ENCODE data around the gene CR1L. TPM values are rescaled to one million over a fixed set of nuclear protein-coding genes. Genes with fewer than 3 reads are reported as not detected.

CR1L gene
- total RNA-seq, 3 donors from 2014 or later, result not detected

DNA sequence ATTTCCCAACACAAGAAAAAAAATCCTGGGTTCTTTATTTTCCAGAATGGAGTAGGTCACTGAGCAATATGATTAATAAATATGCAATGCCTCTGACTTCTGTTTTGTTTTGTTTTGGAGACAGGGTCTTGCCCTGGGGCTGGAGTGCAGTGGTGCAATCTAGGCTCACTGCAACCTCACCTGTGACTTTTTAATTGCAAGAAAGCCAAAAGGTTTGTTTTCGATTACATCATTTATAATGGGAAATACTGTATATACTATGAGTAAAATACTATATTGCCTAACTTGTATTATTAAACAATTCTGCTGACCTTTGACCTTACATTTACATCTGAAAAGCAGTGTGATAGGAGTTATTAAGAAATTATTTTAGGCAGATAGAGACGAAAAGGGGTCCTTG is 95.3 kb downstream of the CR1L start:
- Histone ChIP-seq H3K4me1 (ENCODE audit: low read depth) (peaks cover 3% of the 10 kb centered on the region), H3K9me3 (no peaks in the 10 kb centered on the region), H3K36me3 (ENCODE audit: low read depth) (no peaks in the 10 kb centered on the region), H3K4me3 (no peak overlapping the region)
- intact Hi-C loops (cut with DNase I, micrococcal nuclease), result no loop called here
- no peak for DNase-seq
- ATAC-seq, result no peak
- TF ChIP-seq, protein P1, sequence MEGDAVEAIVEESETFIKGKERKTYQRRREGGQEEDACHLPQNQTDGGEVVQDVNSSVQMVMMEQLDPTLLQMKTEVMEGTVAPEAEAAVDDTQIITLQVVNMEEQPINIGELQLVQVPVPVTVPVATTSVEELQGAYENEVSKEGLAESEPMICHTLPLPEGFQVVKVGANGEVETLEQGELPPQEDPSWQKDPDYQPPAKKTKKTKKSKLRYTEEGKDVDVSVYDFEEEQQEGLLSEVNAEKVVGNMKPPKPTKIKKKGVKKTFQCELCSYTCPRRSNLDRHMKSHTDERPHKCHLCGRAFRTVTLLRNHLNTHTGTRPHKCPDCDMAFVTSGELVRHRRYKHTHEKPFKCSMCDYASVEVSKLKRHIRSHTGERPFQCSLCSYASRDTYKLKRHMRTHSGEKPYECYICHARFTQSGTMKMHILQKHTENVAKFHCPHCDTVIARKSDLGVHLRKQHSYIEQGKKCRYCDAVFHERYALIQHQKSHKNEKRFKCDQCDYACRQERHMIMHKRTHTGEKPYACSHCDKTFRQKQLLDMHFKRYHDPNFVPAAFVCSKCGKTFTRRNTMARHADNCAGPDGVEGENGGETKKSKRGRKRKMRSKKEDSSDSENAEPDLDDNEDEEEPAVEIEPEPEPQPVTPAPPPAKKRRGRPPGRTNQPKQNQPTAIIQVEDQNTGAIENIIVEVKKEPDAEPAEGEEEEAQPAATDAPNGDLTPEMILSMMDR (IDR thresholded peaks at IDR 0.05), result no peak

DNA sequence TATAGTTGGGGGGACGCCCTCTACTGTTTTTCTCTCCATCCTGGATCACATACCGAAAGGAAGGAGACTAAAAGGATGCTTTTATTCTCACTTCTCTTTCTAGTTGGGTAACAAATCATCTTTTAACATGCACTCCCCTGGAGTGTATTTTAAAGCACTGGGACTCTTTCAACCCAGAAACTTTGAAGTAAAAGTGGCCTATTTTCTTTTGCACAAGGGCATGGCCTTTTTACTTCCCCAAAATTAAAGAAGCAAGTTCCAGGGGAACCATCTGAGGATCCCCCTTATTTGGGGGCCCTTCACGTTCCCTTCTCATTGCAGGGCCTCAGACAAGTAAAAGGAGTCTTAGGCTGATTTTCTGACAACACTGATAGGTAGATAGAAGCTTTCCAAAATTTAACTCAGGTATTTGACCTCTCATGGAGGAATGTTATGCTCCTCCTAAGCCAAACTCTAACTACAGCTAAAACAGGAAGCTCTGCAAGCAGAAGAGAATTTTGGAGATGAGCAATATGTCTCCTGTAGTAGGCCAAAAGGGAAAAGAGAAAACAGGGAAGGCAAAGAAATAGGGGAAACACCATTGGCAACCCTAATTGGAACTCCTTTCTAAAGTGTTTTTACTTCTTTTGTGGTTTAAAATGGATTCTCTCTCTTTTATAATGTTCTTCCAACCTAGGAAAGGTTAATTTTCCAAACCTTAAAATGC is 98.1 kb downstream of the CR1L start:
- no peak for ATAC-seq
- TF ChIP-seq, protein P1 (IDR thresholded peaks at IDR 0.05), result no peak
- H3K4me3 ChIP-seq, result no peak overlapping the region
- no peak for DNase-seq
- no peaks in the 10 kb centered on the region for H3K36me3 ChIP-seq (ENCODE audit: low read depth)
- no peaks in the 10 kb centered on the region for H3K9me3 ChIP-seq
- intact Hi-C loops (cut with DNase I, micrococcal nuclease), result no loop called here
- H3K4me1 ChIP-seq (ENCODE audit: low read depth), result peaks cover 3% of the 10 kb centered on the region

DNA sequence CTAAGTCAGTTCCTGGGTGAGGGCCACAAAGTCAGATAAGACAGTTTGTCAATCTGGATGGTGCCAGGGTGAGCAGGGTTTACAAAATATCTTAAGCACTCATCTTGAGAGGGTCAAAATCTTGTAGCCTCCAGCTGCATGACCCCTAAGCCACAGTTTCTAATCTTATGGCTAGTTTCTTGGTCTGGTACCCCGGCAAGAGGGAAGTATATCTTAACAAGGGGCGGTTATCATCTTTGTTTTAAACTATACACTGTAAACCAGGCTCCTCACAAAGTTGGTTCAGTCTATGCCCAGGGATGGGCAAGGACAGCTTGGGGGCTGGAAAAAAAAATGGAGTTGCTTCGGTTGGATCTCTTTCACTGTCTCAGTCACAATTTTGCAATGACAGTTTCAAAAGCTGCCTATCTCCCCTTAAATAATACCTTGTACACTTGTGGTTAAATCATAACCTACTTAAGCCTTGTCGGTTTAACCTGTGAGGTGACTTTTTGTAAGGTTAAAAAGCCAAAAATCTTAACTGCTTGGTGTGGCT is 99.1 kb downstream of the CR1L start:
- DNase-seq, result no peak
- no peak overlapping the region for H3K4me3 ChIP-seq
- H3K9me3 ChIP-seq, result no peaks in the 10 kb centered on the region
- no peak for ATAC-seq
- peaks cover 1% of the 10 kb centered on the region for H3K4me1 ChIP-seq (ENCODE audit: low read depth)
- intact Hi-C loops (cut with DNase I, micrococcal nuclease), result no loop called here
- TF ChIP-seq, protein P1 (IDR thresholded peaks at IDR 0.05), result no peak
- no peaks in the 10 kb centered on the region for H3K36me3 ChIP-seq (ENCODE audit: low read depth)

DNA sequence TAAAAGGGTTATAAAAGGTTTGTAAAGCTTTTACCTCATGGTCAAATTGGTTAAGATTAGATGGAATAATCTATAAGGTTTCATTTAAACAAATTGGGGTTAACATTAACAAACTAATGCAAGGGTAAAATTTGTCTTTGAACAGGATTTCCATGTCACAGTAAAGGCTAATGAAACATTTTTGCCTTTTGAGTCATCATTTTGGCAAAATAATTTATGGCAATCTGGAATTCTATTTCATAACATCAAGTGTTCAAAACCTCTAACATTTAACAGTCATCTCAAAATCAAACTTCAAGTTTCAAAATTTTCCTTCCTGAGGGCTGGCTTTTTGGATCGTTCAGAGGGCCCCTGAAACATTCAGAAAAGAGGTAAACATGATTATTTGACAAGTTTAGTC is 100.4 kb downstream of the CR1L start:
- TF ChIP-seq, protein P1 (IDR thresholded peaks at IDR 0.05), result no peak
- Histone ChIP-seq H3K4me3 (no peak overlapping the region), H3K4me1 (ENCODE audit: low read depth) (peaks cover 8% of the 10 kb centered on the region), H3K9me3 (no peaks in the 10 kb centered on the region), H3K36me3 (ENCODE audit: low read depth) (no peaks in the 10 kb centered on the region)
- DNase-seq, result no peak
- ATAC-seq, result no peak
- intact Hi-C loops (cut with DNase I, micrococcal nuclease), result no loop called here

DNA sequence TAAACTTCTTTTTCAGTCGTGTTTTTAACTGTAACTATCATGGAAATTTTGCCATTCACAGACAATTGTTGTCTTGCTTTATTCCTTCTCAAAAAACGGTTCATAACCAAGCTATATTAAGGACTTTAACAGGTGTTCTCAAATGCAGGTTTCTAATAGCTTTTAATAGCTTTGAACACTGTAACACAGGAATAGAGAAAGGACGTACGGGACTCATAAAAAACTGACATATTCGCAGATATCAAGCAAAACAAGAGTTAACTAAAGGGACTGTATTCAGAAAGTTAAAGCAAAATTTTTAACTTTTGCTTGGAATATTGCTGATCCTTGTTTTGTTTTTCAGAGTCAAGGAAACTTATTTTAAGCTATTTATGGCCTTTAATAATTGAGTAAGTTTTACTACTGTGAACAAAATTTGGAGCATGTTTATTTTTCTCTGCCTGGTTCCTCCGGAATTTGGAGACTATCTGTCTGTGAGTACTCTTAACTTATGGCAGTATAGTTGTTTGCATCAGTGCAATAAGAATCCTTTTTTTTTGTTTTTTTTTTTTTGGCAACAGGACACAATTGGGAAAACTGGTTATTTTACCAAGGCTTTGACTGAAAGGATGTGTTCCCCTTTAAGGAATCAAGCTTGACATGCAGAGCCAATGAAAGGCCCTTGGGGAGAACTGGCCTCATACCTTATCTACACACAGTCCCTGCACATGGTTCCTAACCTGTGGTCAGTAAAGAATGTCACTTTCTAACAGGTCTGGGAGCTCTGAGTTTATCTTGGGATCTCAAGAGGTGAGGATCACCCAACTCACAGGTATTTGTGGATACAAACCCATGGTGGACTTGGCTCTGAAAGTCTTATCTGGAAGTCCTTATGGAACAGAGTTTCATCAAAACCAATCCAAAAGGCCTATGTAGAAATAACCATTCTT is 101.2 kb downstream of the CR1L start:
- no peak for ATAC-seq
- no peak overlapping the region for H3K4me3 ChIP-seq
- peaks cover 13% of the 10 kb centered on the region for H3K4me1 ChIP-seq (ENCODE audit: low read depth)
- H3K36me3 ChIP-seq (ENCODE audit: low read depth), result no peaks in the 10 kb centered on the region
- H3K9me3 ChIP-seq, result no peaks in the 10 kb centered on the region
- TF ChIP-seq, protein P1 (IDR thresholded peaks at IDR 0.05), result no peak
- intact Hi-C loops (cut with DNase I, micrococcal nuclease), result no loop called here
- DNase-seq, result no peak
